DMS 273 (cell line): ENCODE data around the gene SLC38A10.
A peak's percentile ranks its signal among the peaks of the same experiment; 100 is the strongest.

Experiments
- DNase-seq: peaks from one replicate; lab custom pipeline; 2025; ENCODE audit not compliant: unreplicated experiment; lab: John Stamatoyannopoulos, UW

Gene SLC38A10

DNA sequence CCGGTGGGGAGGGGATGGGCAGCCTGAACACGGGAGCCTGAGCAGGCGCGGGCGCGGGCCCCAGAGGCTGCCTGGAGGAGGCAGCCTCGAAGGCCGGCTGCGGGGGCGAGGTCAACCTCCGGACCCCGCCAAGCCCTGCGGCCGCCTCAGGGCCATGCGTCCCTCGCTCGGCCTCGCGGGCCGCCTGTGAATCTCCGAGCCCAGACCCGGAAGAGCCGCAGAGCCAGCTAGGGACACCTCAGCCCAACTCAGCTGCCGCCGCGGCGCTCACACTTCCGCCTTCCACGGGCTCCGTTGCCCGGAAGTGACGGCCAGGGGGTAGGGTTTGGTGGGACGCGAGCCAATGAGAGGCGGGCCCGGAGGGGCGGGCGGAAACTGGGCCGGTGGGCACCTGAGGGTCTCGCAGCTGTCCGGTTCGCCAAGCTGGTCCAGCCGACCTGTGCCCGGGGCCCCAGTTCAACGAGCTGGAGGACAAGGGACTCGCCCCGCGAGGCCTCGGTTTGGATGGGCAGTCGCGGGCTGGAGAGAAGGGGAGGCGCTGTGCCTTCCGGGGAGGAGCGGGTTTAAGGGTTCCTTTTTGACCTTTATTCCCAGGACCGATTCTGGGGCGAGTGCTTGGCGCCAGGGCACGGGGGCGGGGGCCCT lies at the start of gene SLC38A10:
Gene SLC38A10, minus strand, starts transcription at position 277 of the 645 bp plus-strand sequence. CDS start 386 bp downstream, outside the sequence.
- peak; percentile 93 for DNase-seq

DNA sequence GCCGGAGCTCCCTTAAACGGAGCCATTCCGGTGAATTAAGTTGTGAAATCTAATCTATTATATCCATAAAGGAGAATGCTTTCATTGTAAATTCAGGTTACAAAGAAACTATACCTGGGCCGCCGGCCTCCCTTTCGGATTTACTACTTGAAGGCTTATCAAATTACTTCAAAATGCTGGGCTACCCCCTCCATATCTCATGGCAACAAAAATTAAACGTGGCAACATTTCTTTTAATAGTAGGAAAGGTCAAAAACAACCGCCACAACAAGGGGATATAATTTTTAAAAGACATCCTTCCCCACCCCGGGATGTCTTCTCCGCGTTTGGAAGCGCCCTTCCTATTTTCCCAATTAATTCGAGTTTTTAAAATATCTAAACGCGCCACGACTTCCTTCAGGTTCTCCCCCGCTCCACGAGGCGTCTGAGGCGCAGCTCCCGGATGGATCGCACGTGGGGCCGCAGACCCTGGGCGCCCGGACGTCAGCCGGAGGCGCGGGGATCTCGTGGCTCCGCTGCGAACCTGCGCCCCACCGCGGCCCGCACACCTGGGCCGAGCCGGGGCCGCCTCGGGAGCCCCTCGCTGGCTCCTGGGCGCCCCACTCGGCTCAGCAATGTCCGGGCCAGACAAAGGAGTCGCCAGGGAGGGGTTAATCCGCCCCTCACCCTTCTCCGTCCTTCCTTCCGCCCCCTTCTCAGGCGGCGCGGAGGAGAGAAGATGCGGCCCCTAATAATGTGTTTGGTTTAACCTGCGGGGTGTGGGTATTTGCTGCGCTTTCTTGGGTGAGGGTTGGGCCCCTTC lies 47.4 kb upstream of the SLC38A10 start:
- no peak for DNase-seq

DNA sequence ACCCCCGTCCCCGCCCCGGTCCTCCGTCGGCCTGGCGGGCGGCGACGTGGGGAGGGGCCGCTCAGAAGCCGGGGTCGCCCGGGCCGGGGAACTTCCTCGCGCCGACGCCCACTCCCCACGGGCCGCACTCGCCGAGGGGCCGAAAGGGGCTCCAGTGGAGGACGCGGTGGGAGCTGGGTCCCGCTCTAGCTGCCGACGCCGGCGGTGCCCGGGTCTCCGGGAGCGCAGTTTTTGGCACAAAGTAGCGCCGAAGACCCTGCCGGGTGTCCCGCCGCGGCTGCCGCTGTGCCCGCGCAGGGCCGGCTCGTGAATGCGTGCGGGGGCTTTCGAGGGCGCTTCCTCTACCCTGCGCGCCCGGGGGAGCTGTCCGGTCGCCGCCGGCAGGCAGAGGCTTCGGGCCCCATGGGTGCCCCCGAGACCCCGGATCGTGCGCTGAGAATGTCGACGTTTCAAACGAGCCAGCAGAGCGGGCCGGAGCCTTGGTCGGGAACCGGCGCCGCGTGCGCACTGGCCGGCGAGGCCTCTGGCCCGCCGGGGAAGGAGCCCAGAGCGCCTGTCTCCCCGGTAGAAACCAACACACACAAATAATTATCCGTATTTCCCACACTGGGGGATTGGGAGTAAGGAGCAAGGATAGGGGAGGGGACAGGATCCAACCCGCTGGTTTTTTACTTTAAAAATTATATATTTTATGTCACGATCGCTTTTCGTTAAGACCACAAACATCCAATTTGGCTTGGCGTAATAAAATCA lies 46.6 kb upstream of the SLC38A10 start:
- no peak for DNase-seq

DNA sequence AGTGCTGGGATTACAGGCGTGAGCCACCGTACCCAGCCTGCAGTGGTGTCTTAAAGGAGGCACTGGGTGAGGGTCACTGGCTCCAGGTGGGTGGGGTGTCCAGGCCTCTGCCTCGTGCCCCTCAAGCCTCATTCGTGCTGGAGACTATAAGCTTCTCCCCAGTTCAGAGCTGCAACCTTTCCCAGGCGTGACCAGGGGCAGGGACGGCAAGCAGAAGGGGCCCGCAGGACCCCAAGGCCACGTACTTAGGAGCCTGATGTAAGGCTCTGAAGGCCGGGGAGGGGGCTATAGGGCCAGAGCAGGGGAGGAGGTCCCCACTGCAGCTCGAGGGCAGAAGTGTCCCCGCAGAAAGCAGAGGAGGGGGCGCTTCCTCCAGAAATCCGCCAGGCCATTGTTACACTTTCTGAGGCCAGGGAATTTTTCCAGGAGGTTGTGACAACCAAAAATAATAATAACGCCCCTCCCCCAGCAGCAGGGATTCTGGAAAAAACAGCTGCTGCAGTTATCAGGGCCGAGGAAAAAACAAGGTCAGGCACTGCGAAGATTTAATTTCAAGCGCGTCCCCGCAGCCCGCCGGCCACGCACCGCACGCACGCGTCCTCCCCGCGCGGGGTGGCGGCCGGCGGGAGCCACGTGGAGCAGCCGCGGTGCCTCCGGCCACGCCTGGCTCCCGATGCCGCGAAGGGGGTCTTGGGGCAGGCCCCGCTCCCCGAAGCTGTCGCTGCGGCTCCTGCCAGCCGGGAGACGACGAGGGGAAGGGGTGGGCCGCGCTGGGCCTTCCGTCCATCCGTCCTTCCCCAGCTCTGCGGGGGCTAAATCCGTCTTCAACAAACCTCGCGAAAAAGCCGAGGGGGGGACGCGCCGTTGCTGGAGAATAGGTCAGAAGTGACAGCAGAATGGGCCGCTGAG lies 45.8 kb upstream of the SLC38A10 start:
- DNase-seq, result no peak

DNA sequence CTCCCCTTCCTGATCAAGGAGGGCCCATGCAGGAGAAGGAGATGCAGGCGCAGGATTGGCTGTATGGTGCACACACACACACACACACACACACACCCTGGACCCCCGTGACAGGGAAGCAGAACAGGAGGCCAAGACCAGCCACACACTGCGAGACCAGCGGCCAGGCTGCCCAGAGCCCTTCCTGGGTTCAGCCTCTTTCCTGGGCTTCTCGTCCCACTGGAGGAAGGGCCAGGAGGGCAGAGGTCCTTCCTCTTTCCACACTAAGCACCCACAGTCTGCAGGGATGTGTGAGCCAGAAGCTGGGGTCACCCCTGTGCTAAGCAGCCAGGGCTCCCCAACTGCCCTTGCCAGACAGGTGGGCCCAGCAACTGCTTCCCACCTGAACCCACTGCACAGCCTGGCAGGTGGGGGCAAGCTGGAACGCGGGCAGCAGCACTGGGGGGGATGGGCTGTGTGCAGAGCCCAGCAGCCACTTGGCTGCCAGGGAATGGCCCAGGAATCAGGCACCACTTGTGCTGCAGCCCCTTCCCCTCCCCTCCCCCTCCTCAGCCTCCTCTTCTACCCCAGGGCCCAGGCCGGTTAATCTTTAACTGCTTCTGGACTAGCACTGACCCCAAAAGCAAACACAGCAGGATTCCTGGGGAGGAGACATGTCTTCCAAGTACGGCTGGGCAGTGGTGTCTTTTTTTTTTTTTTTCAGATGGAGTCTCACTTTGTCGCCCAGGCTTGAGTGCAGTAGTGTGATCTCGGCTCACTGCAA lies 44.6 kb upstream of the SLC38A10 start:
- no peak for DNase-seq

DNA sequence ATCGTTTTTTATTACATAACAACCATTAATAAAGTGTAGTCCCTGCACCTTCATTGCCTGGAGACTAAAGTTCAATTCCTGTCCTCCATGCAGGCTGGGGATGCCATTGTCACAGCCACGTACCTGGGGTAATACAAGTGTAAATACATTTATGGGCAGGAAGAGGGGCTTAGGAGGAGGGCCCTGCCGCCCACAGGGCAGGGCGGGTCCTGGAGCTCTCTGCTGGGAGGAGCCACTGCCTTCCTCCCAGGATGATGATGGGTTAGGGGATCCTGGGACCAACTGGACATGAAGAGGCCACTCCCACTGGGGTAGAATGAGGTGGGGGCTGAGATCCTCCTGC lies 44.1 kb upstream of the SLC38A10 start:
- DNase-seq, result no peak

DNA sequence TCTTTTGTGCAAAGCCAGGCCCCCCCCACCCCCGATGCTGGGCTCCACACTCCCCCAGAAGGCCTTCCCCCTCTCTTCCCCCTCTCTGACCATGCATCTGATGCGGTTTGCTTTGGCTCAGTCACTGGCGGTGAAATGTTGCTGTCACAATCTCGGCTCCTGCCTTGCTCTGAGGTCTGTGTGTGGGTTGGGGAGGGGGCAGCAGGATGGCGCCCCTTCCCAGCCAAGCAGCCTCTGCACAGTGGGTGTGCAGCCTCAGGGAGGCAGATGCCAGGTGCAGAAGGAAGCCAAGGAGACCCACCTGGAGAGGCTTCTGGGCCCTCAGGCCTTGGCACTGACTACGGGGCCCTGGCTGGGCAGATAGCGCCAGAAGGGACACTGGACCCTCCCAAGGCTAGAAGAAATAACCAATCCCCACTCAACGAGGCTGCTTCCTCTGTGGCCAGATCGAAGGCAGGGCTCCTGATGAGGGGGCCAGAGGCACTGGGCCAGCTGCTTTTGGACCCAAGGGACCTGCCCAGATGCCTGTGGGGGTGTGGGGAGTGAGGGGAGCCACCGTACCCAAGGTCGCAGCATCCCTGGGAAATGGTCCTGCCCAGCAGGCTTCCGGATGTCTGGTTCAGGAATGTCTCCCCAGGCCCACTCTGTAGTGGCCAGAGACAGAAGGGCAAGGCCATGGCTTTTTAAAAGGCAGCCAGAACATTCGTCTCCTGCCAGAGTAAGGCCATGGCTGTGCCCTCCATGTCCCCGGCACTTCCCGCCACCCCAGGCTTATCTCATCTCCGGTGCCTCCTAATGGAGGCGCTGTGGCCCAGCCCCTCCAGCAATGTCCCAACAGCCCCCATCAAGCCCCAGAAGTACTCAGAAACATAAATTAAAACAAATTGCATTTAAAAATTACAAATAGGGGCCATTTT lies 43.4 kb upstream of the SLC38A10 start:
- peak; percentile 48 for DNase-seq

DNA sequence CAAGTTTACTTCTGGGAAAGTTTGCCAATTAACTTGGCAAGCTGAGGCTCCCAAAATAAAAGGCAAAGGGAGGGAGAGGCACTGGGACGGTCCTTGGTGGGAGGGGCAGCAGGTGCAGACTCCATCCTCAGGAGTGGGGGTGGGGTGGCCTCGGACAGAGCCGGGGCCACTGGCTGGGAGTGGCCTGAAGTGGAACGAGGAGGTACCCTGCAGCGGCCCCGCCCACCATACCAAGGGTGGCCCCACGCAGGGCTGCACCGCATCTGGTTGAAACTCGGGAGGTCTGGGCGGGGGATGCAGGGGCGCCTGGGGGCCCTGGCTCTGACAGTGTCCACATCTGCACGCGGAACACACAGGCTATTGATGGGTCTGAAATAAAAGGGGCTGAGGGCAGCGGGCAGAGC lies 42.4 kb upstream of the SLC38A10 start:
- peak; percentile 32 for DNase-seq

DNA sequence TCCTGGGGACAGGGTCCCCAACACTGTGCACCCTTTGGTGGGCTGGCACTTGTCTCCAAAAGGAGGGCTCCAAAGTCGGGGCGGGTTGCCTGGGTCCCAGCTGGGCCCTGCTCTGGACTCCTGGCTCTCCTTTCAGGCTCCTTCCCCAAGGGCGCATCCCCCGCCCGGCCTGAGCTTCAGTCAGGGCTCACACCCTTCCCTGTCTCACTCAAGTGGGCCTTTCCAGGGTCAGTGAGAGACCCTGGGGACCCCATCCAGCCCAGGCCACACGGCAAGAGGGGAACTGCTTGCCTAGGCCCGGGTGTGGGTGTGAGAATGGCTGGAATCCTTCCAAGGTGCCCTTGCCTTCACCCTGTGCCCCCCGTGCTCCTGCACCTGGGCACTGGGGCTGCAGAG lies 41.8 kb upstream of the SLC38A10 start:
- no peak for DNase-seq

DNA sequence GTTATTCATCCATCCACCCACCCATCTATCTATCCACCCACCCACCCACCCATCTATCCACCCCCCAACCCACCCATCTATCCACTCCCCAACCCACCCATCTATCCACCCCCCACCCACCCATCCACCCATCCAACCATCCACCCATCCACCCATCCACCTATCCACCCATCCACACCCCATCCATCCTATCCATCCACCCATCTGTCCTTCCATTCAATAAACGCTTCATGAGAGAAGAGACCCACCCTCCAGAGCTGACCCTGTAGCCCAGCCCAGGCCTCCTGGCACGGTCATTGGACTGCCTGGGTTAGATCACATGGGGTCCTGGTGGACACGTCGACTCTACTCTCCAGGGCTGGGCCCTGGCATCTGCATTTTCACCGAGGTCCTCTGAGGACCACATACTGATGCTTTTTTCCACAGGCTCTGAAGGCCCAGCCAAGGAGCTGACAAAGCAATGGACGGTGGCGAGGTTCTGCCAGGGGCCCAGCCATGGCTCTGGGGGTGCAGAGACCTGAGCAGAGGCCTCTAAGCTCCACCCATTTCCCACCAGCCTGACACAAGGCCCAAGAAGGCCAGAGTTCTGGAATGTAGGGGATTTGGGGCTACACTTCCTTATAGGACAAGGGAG lies 41.3 kb upstream of the SLC38A10 start:
- DNase-seq, result no peak

DNA sequence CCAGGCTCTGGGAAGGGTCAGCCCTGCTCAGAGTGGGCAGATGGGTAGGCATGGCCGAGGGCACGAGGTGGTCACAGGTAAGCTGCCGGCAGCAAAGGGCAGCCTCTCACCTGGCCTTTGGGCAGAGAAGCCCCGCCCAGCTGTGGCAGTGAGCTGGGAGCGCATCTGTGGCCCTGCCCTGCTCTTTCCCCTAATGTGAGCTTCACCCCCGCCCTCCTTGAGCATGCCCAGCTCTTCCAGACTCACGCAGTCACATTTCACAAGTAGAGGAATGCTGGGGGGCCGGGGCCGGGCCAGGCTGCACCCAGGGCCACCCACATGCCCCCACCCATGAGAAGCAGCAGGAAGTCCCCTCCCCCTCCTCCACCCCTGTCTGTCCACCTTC lies 40.7 kb upstream of the SLC38A10 start:
- DNase-seq, result no peak

DNA sequence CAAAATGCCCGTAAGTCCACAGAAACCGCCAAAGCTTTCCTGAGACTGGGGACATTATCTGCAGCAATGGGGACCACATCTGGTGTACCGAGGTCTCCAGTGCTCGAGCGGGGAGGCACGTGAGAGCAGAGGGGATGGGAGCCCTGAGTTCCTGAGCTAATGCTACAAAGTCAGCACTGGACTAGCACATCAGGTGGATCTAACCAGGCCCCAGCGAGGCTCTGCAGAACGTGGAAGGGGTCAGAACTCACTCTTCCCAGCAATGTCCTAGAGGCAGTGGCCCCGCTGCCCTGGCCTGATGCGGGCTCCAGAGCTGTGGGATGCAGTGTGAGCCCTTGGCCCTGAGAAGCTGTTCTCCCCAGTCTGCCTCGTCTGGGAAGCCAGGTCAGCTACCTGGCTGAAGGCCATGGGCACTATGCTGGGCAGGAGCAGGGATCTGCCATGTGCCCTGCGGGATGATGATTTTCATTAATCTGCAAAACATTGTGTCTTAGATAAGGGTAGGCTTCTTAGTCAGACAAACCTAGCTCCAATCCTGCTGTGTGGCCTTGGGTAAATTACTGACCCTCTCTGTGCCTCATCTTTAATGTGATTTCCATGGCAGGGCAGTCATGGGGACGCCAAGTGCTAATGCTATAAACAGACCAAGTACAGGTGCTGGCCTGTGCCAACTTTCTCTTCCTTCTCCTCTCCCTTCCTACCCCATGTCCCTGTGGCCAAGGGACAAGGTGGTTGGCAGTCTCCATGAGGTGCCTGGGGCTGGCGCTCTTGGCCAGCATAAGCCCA lies 40.1 kb upstream of the SLC38A10 start:
- no peak for DNase-seq

DNA sequence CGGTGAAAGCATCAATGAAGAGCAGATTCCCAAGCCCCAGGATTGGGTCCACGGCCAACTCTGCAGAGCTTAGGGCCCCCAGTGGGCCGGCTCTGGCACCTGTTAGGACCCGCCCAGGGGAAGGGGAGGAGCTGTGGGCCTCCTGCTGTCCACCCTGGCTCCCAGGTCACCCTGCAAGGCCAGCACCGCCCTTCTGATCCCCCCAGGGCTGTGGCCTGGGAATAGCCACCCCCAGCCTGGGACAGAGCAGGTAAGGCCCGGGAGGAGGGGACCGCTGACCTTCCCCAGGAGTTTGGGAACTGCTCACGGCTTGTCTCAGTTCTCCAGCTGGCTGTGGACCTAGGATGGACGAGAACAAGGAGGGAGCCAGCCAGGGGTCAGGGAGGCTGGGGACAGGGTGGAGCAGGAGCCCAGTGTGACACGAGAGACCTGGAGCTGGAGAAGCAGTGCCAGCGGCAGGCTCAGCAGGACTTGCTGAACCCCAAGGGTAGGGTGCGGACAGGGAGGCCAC lies 39.3 kb upstream of the SLC38A10 start:
- peak; percentile 37 for DNase-seq

DNA sequence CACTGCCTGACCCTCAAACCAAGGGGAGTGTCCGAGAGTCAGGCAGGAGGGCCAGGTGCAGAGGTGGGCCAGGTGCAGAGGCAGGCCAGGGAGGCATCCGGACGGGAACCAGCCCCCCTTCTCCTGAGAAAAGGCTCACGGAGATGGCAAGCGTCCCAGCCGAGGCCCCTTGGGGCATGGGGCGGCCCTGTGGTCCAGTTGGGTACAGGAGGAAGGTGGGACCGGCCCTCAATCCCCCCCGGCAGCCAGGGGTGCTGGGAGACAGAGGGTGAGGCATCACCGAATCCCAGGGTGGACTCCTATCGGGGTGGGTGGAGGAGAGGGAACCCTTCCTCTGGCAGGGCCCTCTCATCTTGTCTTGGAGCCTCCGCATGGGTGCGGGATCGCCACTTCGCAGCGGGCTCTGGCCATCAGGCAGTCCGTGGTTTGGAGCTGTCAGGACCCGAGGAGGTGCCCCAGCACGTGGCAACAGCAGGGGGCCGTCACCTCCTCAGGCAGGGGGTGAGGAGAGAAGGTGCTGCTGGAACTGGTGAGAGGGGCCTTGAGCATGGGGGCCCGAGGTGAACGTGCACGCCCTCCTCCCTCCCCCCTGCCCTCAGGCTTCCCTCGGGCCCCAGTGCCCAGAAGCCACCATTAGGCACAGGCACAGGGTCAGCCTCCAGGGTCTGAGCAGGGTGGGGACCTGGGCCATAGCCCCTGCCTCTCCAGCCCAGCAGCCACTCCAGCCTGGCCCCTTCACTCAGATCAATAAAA lies 38.7 kb upstream of the SLC38A10 start:
- no peak for DNase-seq

DNA sequence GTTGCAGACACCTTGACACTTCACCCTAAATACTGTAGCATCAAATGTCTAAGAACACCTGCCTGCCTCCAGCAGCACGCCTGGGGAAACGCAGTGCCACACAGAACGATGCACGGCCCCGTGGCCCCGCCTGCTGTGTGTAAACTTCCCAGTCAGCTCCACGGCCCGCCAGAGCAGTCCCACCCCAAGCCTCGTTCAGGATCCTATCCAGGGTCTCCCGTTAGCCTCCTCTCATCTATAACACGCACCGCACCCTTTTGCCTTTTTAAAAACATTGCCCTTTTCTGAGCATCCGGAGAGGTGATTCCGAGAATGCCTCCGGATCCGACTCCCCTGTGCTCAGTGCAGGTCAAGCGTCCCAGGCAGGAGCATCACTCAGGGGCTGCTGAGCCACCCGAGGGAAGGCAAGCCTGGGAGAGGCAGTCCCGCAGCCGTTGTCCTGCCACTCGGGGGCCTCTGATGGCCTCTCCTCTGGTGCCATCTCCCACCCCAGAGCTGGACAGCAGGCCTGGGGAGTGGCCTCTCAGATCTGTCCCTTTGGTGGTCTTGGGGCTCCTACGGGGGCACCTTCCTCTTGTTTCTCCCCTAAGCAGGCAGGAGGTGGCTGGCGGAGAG lies 37.9 kb upstream of the SLC38A10 start:
- DNase-seq, result no peak

DNA sequence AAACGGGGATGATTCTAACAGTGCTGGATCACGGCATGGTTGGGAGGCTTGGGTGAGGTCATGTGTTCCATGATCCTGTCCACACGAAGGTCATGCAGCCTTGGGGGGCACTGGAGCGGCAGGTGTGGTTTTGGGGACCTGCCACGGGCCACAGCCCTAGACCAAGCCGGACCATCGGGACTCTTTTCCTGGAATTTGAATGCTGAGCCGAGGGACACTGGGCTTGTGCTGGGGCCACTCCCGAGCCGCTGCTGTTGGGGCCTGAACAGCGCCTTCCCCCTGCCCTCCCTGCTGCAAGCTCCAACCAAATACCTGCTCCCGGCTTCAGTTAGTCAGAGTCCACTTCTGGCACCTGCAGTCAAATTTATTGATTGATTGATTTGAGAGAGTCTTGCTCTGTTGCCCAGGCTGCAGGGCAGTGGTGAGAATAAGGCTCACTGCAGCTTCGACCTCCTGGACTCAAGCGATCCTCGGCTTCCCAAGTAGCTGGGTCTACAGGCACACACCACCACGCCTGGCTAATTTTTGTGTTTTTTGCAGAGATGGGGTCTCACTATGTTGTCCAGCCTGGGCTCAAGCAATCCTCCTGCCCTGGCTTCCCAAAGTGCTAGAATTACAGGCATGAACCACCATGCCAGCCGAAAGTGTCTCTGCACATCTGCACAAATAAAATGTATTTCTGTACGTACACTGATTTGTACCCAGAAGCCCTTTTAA lies 37.2 kb upstream of the SLC38A10 start:
- DNase-seq, result no peak
